Mucosa of stomach (tissue), 1 donor: ENCODE measurements around the gene PDCL2.
"Not testable (repeated sequence)": the region's sequence is repeated elsewhere in the genome, so short reads cannot be mapped to it uniquely, and the experiment has no call there.

ENCODE experiments used
- H3K27me3 ChIP-seq: one replicate; pipeline ENCODE4 v1.7.0; 2013; ENCODE audit warnings: mild to moderate bottlenecking, low read length; ENCODE audit not compliant: control insufficient read depth, insufficient read depth
- H3K36me3 ChIP-seq: one replicate; pipeline ENCODE4 v1.7.0; 2013; ENCODE audit warnings: low read length; ENCODE audit not compliant: control insufficient read depth, insufficient read depth
- H3K4me1 ChIP-seq: one replicate; pipeline ENCODE4 v1.7.0; 2013; ENCODE audit warnings: mild to moderate bottlenecking, low read length; ENCODE audit not compliant: control insufficient read depth, insufficient read depth
- H3K4me3 ChIP-seq: one replicate; pipeline ENCODE4 v1.7.0; 2013; ENCODE audit warnings: low read length
- H3K9ac ChIP-seq: one replicate; pipeline ENCODE4 v1.7.0; 2013; ENCODE audit warnings: mild to moderate bottlenecking, low read length, moderate library complexity
- H3K9me3 ChIP-seq: one replicate; pipeline ENCODE4 v1.7.0; 2013; ENCODE audit warnings: mild to moderate bottlenecking, low read length, moderate library complexity; ENCODE audit not compliant: control insufficient read depth
- donor health status: Pancreatic carcinoma.

The PDCL2 gene

DNA sequence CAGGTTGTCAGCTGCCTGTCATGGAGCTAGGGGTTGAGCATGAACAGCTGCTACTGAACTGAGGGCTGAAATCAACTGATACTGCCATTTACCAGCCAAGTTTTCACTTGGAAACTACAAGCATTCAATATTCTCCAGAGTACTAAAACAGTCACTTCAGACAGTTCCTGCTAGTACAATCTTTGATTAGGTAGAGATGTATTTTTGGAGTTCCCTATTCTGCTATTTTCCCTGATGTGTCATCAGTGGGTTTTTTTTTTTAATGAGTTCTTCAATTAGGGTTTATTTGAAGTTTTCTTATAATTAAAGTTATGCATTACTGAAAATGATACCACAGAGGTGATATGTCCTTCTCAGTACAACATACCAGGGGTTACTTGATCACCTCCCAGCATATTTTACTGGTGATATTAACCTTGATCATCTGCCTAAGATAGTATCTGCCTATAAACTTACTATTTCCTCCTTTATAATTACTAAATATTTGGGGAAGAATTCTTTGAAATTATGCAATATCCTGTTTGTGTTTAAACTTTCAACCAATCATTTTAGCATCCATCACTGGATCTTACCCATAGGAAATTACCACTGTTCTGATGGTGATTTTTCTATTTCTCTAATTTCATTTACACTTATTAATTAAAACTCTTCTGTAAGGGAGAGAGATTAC lies 13.6 kb downstream of the PDCL2 start:
- H3K4me1 ChIP-seq, result no peaks in the 10 kb centered on the region
- H3K27me3 ChIP-seq, result no peaks in the 10 kb centered on the region
- H3K4me3 ChIP-seq, result no peak overlapping the region
- no peaks in the 10 kb centered on the region for H3K36me3 ChIP-seq
- H3K9ac ChIP-seq, result no peak overlapping the region
- H3K9me3 ChIP-seq, result no peaks in the 10 kb centered on the region

DNA sequence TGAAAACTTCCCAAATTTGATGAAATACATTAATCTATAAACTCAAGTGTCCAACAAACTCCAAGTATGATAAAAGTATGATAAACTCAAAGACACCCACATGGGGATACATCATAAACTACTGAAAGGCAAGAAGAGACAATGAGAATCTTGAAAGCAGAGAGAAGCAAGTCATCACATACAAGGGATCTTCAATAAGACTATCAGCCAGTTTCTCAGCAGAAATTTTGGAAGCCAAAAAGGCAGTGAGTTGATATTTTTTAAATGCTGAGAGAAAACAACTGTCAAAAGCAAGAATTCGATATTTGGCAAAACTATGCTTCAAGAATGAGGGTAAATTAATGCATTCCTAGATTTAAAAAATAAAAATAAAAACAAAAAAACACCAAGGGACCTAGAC lies 16.5 kb downstream of the PDCL2 start:
- Histone ChIP-seq H3K4me3 (no peak overlapping the region), H3K4me1 (no peaks in the 10 kb centered on the region), H3K9me3 (no peaks in the 10 kb centered on the region)

DNA sequence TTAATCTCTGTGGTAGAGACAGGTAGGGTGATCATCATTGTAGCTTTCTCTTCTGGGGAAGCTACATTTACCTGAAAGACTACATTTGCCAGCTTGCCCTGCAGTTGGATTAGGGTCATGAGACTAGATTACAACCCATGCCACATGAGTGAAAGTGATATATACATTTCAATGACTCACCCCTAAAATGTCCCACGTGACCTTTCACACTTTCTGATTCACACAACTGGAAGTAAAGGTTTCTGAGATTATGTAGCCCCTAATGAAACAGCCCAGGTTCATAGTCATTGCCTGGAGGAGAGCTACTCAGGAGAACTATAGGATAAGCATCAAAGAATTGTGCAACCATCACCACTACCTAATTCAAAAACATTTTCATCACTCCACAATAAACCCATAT lies 17.8 kb downstream of the PDCL2 start:
- Histone ChIP-seq H3K36me3 (no peaks in the 10 kb centered on the region), H3K9me3 (no peaks in the 10 kb centered on the region), H3K4me1 (no peaks in the 10 kb centered on the region), H3K4me3 (no peak overlapping the region), H3K27me3 (no peaks in the 10 kb centered on the region), H3K9ac (no peak overlapping the region)

More for the DNA sequence above, 16.5 kb downstream of the PDCL2 start:
- H3K36me3 ChIP-seq, result no peaks in the 10 kb centered on the region
- no peaks in the 10 kb centered on the region for H3K27me3 ChIP-seq
- H3K9ac ChIP-seq, result no peak overlapping the region

DNA sequence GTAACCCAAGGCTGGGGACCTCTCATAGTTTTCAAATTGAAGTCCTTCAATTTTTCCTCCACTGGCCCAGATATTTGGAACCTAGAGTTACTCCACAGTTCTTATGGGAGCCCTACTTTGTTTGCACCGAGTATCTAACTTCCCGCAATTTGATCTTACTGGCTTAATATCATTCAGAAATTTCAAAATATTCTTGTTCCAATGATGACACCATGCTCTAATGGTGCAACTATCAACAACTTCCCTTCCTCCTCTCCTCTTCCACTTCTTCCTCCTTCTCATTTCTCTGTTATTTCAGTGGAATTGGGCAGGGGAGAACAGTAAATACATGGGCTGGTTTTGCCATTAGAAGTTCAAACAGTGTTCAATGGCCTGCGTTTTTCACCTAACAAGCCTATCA lies 20.2 kb downstream of the PDCL2 start:
- Histone ChIP-seq H3K4me3 (no peak overlapping the region), H3K9ac (no peak overlapping the region), H3K9me3 (no peaks in the 10 kb centered on the region), H3K4me1 (peaks cover 3% of the 10 kb centered on the region), H3K27me3 (no peaks in the 10 kb centered on the region), H3K36me3 (no peaks in the 10 kb centered on the region)

DNA sequence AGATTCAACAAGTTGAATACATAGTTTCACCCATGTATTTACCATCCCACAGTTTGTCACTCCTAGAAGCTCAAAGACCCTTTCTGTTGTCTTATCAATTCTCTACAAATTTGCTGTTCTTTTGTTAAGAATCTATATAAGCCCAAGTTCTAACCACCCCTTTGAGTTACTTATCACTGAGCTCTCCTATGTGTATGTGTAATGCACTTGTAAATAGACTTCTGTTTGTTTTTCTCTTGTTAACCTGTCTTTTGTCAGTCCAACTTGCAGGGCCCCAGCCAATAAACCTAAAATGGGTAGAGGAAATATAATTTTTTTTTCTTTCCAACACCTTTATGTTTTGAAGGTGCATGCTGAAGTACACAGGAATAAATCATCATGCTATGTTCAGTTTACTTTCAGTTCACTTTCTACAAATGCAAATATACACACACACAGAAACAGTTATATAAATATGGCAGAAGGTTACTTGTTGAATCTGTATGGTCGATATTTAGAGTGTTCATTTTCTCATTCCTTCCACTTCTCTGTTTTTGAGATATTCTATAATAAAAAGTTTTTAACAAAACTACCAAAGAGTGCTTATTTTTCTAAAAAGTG lies 23.0 kb downstream of the PDCL2 start:
- H3K36me3 ChIP-seq, result no peaks in the 10 kb centered on the region
- H3K4me1 ChIP-seq, result peaks cover 3% of the 10 kb centered on the region

DNA sequence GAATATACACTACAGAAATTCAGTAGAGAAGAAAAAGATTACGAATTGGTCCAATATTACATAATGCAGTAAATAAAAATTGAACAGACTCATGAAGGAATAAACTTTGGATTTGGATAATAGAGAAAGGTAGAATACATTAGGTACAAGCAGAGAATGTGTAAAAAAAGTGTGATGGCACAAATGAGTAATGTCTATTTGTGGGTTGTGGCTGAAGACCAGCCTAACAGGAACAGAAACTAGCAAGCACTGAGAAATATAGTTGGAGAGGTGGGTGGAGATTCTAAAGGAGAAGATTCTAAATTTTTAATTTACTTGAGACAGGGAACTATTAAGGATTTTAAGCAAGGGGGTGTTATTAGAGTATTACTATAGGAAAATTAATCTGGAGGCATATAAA lies 30.2 kb downstream of the PDCL2 start:
- no peak overlapping the region for H3K9ac ChIP-seq
- no peaks in the 10 kb centered on the region for H3K4me1 ChIP-seq
- no peaks in the 10 kb centered on the region for H3K9me3 ChIP-seq
- H3K36me3 ChIP-seq, result no peaks in the 10 kb centered on the region
- no peaks in the 10 kb centered on the region for H3K27me3 ChIP-seq
- no peak overlapping the region for H3K4me3 ChIP-seq

More for the DNA sequence above, 23.0 kb downstream of the PDCL2 start:
- no peaks in the 10 kb centered on the region for H3K27me3 ChIP-seq
- H3K4me3 ChIP-seq, result no peak overlapping the region
- no peaks in the 10 kb centered on the region for H3K9me3 ChIP-seq
- H3K9ac ChIP-seq, result no peak overlapping the region

DNA sequence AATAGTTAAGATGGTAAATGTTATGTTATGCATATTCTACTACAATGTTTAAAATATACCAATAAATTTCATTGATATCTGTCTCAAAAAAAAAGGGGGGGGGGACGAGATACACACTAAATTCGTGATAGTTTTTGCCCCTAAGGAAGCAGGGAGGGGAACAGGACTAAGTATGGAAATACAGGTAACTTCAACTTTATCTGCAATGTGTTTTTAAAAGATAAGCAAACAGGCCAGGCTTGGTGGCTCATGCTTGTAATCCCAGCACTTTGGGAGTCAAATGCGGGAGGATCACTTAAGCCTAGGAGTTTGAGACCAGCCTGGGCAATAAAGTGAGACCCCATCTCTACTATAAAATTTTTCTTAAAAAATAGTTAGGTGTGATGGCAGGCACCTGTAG lies 31.9 kb downstream of the PDCL2 start:
- H3K4me3 ChIP-seq, result no peak overlapping the region
- no peaks in the 10 kb centered on the region for H3K9me3 ChIP-seq
- H3K4me1 ChIP-seq, result no peaks in the 10 kb centered on the region
- H3K27me3 ChIP-seq, result no peaks in the 10 kb centered on the region
- no peak overlapping the region for H3K9ac ChIP-seq
- no peaks in the 10 kb centered on the region for H3K36me3 ChIP-seq

DNA sequence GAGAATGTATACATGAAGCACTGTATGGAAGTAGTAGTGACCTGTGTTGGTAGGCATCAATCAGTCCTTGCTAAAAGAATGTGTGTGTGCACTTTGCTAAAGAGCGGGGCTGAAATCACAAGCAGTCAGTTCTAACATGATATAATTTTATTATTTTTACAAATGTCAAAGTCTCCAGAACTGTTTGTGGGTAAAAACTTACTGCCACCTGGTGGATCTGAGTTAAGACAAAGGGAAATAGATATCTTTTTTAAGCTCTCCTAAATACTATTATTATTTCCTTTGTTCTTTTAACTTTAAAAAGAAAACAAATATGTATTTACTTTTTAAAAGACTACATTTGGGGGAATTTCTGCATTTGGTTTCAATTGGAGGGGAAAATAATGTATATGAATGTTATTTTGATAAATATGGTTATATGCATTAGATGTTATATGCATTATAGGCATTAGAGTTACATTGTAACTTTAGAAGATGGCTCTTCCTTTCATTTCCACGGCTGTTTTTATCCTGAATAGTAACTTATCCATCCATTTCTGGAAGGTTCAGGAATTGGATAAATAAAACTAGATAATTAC lies 37.5 kb downstream of the PDCL2 start:
- no peaks in the 10 kb centered on the region for H3K9me3 ChIP-seq
- H3K4me1 ChIP-seq, result no peaks in the 10 kb centered on the region
- H3K9ac ChIP-seq, result no peak overlapping the region
- H3K36me3 ChIP-seq, result no peaks in the 10 kb centered on the region
- no peaks in the 10 kb centered on the region for H3K27me3 ChIP-seq
- no peak overlapping the region for H3K4me3 ChIP-seq

DNA sequence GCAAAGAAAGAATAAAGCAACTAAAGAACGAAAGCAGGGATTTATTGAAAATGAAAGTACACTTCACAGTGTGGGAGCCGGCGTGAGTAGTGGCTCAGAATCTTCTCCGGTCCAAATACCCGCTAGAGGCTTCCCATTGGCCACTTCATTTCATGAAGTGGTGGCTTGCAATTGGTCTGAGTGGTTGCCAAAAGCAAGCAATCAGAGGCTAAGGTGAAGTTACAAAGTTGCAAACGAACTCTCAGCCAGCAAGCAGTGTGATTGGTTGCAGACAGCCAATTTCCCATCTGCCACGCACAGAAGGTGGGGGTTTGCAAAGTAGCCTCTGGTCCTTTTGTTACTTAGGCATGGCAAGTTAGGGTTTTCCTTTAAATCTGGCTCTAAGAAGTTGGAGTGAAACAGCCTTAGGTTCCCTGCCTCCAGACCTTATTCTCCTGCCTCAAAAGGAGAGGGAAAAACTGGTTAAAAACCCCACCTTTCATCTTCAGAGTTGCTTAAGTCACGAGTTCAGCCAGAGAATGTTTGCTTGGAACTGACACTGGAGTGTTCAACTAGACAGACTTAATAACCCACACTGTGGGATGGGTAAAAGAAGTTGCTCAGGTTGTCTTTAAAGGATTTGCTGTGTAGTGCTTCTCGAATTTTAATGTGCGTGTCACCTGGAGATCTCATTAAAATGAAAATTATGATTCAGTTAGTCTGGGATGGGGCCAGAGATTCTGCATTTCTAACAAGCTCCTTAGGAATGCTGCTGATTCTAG lies 38.4 kb downstream of the PDCL2 start:
- H3K4me1 ChIP-seq, result no peaks in the 10 kb centered on the region
- no peaks in the 10 kb centered on the region for H3K36me3 ChIP-seq
- H3K9ac ChIP-seq, result no peak overlapping the region
- no peaks in the 10 kb centered on the region for H3K9me3 ChIP-seq
- H3K4me3 ChIP-seq, result no peak overlapping the region
- H3K27me3 ChIP-seq, result no peaks in the 10 kb centered on the region

DNA sequence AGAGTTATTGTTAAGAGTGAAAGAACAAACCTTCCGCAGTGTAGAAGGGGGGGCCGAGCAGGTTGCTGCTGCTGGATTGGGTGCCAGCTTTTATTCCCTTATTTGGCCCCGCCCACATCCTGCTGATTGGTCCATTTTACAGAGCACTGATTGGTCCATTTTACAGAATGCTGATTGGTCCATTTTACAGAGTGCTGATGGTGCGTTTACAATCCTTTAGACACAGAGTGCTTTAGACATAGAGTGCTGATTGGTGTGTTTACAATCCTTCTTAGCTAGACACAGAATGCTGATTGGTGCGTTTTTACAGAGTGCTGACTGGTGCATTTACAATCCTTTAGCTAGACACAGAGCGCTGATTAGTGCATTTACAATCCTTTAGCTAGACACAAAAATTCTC lies 40.1 kb downstream of the PDCL2 start:
- not testable (repeated sequence) for H3K4me3 ChIP-seq, H3K4me1 ChIP-seq, H3K9me3 ChIP-seq, H3K27me3 ChIP-seq, H3K36me3 ChIP-seq, H3K9ac ChIP-seq

DNA sequence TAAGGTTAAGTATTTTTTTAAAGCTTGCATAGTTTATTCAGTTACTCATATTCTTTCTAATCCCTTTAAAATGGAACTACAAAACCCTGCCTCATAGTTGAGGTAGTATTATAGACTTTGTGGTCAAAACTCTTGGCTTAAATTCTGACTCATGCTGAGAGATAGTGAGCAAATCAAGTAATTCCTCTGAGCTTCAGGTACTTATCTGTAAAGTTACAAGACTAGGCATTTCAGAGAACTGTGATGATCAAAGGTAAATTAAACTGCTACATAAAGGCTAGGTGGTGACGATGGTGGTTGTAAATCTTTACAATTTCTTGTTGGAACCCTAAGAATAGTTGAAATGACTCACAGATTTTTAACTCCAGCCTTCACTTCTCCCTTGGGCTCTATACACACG lies 42.2 kb downstream of the PDCL2 start:
- Histone ChIP-seq H3K4me1 (peaks cover 8% of the 10 kb centered on the region), H3K4me3 (no peak overlapping the region), H3K9ac (no peak overlapping the region), H3K27me3 (no peaks in the 10 kb centered on the region), H3K36me3 (no peaks in the 10 kb centered on the region), H3K9me3 (no peaks in the 10 kb centered on the region)

DNA sequence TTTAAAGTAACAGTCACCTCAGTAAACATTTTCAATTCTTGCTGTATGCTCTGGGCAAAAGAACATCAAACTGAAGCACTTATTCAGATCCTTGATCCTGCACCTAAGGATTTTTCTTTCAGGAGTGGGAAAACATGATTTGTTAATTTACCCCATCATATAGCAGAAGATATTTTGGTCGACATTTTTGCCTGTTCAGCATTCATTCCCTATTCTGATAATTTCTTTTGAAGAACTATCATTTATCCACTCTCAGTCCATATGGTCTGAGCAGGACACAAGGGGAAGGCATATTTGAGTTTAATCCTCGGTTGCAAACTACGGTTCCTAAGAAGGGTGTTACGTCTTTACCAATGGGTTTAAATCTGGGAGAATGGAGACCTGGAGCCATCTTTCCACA lies 44.1 kb downstream of the PDCL2 start:
- no peak overlapping the region for H3K4me3 ChIP-seq
- H3K36me3 ChIP-seq, result no peaks in the 10 kb centered on the region
- H3K4me1 ChIP-seq, result peaks cover 8% of the 10 kb centered on the region
- no peaks in the 10 kb centered on the region for H3K27me3 ChIP-seq
- H3K9me3 ChIP-seq, result no peaks in the 10 kb centered on the region
- H3K9ac ChIP-seq, result peak overlapping the region; percentile 82
